Iris pigment epithelial cell (primary cell): Measurements from ENCODE around the gene WFDC2.

Experiments used
- DNase-seq: peaks from one replicate; pipeline ENCODE4 v3.0.0-alpha.2; 2011; ENCODE audit warnings: low read depth

The WFDC2 gene

DNA sequence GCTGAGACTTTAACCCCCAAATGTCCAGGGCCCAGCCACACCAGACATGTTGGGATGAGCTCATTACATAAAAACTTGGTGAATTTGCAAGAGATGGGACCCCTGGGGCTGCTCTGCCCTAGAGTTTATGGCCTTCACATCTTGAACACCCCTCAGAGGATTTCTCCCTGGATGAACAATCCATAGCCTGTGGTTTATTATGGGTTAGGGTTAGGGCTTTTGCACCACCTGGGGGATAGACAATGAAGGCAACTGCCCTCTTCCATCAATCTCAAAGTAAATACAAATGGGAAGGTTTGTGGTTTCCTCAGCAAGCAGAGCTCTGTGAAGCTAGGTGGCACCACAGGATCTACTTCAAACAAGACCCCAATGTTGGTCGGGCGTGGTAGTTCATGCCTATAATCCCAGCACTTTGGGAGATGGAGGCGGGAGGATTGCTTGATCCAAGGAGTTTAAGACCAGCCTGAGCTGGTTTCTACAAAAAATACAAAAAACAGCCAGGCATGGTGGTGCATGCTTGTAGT lies 28.5 kb downstream of the WFDC2 start:
- no peak for DNase-seq

DNA sequence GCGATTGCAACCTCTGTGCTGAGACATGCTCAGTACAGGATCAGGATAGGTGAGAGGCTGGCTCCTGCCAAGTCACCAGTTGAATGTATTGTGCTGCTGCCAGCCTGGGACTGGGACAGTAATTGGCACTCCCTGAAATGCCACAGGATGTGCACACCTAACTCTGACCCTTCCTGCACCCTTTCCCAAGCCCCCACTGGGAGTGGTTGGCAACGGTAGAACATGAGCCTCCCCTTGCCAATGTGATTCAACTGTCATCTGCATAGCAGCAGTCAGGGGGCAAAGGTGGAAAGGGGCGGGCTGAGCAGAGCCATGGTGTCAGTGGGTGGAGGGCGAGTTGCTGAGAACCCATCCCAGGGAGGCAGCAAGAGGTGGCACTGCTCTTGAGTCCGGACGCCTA lies 30.5 kb downstream of the WFDC2 start:
- DNase-seq, result no peak

DNA sequence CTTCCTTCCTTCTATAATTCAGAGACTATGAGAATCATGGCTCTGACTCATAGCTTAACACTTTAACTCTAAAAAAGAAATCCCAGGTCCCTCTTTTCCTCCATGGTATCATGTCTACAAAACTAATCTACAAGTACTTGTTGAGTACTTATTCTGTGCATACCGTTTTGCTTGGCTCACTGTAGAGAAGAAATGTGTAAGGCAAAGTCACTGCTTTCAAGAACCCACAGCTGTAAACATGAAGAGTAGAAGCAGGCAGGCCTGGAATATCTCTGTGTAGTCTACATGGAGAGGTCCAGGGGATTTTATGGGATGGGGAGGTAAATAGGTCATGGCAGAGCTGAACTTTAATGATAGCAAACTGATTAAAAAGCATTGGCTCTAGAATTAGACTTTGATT lies 32.0 kb downstream of the WFDC2 start:
- DNase-seq, result no peak

DNA sequence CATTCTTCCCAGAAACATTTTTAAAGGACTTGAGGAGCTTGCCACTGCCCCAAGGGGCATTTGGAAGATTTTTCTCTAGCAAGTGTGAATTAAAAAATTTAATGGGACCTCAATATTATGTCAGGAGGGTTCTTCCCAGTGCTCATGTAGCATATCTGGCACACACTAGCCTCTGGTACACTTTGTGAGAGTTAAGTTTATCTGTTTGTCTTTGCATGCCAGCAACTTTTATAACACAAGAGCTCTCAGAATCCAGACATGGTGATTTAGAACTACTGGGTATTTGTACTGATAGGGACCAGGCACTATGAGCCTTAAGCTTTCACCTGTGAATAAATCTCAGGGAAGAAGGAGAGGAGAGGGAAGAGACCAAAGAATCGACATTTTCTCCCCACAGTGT lies 33.0 kb downstream of the WFDC2 start:
- no peak for DNase-seq

DNA sequence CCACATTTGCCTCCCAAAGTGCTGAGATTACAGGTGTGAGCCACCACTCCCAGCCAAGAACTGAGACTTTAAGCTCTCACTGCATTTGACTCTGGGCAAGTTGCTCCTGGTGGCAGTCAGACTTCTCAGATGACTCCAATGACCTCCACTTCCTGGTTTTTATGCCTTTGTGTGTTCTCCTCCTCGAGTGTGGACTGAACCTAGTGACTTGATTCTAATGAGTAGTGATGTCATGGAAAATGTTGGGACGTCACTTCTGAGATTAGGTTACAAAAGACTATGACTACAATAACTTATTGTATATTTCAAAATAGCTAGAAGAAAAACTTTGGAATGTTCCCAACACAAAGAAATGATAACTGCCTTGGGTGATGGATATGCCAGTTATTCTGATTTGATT lies 33.9 kb downstream of the WFDC2 start:
- no peak for DNase-seq

DNA sequence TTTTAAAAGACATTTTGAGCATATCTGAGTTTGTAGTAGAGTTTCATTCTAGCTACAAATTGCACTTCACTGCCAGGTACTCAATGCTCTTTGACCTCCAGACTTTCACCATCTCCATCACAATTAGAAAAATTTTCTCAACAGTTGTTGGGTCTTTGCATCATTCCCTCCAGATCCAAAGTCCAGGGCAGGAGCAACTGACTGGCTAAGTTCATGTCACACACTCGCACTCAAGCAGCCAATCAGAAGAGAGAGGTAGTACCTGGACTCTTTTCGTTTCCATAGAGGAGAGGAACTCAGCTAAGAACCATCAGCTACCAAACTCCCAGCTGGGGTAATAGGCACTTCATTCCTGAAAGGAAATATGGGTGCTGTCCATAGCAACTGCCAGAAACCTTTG lies 36.8 kb downstream of the WFDC2 start:
- DNase-seq, result no peak

DNA sequence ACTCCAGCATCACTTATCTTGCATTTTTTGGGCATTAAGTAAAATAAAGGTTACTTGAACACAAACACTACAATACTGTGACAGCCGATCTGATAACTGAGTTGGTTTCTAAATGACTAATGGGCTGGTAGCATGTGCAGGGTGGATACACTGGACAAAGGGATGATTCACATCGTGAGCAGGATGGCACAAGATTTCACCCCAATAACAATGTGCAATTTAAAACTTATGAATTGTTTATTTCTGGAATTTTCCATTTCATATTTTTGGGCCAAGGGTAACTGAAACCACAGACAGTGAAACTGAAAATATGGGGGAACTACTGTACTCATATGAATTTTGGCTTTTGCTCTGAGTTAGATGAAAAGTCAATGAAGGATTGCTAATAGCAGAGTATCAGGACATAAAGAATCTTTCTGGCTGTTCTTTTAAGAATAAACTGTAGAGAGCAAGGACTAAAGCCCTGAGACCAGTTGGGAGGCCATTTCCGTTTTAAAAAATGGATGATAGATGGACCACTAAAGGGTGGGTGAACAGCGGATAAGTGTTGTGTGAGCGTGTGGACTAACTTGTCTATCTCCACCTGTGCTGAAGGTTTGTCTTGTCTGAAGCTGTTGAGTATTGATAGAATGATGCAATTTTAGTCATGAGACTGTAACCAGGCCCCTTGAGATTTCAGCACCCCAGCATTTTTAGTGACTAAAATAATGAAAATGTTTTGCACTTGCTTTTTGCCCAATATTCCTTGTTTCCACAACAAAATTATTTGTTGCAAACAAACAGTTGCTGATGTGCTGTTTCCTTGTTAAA lies 37.7 kb downstream of the WFDC2 start:
- DNase-seq, result no peak

DNA sequence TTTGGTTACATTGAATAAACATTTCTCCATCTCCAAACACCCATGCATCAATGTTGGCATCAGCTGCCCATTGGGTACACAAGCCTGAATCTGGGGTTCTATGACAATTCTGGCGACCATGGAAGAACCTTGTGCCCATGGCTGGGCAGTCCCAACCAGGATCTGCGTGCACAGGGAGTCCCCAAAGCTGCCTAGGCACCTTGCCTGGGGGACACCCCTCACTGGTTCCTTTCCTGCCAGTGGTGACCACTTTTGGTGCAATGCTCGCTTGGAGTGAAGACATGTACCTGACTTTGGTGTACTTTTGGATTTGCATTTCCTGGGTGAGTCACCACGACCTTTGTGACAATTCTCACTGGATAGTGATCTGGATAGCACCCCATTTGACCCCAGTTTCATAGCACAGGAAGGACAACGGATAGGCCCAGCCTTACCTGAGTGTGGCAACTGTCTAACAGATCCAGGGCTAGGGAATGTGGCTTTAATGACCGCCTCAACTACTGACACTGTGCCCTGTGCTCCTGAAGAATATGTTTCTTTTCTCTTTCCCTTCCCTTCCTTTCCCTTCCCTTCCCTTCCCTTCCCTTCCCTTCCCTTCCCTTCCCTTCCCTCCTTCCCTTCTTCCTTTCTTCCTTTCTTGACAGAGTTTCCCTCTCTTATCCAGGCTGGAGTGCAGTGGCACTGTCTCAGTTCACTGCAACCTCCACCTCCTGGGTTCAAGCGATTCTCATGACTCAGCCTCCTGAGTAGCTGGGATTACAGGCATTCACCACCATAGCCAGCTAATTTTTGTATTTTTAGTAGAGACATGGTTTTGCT lies 38.7 kb downstream of the WFDC2 start:
- DNase-seq, result no peak

DNA sequence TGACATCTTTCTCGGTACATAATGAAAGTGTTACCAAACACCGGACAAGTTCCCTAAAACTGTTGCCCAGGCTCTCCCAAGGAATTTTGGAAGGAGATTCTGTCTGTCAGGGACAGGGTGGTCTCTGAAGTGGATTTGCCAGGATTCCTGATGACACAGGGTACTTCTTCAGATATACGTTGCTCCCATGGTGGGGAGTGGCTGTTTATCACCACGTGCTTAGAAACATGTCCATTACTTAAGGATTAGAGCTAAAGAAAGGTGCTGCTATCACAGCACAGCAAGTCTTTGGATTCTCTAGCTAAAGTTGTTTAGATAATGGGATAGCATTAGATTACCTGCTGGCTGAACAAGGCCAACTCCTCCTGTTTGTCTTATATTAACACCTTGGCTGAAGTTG lies 39.5 kb downstream of the WFDC2 start:
- DNase-seq, result no peak

DNA sequence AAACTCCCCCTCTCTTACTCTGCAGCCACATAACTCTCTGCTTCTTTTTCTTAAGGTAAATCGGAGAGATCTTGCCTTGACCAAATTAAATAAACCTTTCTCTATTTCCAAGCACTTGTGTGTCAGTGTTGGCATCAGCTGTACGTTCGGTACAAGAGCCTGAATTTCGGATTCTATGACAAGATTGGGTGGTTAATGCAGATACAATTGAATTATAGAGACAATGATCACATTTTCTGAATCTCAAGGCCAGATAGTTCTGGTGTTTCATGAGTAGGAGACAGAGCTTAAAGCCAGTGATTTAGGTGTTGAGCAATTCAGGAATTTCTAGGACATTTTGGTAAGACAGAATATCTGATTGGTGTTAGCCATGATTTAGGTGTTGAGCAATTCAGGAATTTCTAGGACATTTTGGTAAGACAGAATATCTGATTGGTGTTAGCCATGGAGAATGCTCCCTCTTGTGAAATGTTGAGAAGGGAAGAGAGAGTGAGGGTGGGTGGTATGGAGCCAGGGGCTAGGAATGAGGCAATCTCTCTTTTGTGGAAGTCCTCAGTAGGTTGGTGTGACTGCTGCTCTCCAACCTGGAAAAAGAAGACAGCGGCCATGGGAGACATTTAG lies 40.8 kb downstream of the WFDC2 start:
- DNase-seq, result peak; percentile 13

DNA sequence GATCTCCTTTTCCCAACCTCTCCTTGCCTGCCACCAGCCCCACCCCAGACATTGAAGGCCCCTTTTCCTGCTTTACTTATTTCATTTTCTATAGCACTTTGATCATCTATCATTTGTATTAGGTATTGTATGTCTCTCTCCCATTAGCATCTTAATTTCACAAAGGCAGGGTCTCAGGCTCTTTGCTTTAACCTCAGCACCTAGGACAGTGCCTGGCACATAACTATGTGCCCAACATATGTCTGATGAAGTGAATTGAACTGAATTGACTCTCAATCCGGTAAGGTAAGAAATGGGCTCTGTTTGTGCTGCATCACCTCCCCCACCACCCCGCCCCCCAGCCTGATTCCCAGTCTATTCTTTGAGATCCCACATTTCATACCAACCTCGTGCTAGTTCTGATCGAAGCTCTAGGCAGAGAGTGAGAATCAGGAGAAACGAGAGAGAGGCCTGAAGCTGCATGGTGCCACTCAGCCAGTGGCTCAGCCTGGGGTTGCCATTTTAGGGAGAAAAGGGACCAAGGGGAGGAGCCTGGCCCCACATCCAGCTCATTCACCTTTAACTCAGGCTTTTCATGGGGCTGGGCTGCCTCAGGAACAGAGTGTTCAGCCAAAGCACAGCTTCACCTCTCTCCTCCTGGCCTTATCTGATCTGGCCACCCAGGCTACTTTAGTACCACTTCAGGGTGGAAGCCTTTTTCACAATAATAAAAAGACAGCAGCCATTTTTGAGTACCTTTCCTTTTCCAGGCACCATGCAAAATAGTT lies 45.8 kb downstream of the WFDC2 start, which contains the start of gene SPINT3:
SPINT3 (minus strand) TSS at position 476 of the 767 bp plus-strand sequence; CDS start at position 462, 14 bp downstream.
- DNase-seq, result no peak

DNA sequence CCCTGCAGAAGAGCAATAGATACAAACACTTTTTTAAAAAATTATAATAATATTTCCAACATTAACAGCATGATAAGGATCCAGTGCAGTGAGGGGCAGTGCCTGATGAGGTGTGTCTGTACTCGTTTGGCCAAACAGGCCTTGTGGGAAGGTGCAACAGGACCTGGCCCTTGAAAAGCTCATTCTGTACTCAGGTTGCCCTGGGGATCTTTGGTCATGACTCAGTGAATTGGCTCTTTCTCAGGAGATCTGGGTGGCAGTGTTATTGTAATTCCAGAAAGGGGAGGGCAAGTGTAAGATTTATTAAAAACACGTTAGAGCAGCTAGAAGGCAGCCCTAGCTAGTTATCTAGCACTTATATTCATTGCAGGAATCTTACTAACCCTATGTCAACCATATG lies 48.7 kb downstream of the WFDC2 start:
- no peak for DNase-seq

DNA sequence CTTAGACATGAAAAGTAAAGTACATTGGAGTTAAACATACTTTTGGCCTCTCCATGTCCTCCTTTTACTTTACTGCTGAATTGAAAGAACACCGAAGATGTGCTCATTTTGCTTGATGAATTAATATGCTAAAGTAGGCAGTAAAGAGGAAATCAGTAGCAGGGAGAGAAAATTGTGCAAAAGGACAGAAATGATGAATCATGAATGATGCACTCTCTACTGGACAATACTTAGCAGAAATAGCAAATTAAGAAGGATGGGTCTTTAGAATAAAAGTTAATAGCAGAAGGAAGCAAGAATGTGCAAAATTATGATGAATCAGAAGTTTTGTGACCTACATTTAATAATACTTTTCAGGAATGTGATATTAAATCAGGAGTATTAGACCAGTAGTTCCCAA lies 54.3 kb downstream of the WFDC2 start:
- DNase-seq, result no peak

DNA sequence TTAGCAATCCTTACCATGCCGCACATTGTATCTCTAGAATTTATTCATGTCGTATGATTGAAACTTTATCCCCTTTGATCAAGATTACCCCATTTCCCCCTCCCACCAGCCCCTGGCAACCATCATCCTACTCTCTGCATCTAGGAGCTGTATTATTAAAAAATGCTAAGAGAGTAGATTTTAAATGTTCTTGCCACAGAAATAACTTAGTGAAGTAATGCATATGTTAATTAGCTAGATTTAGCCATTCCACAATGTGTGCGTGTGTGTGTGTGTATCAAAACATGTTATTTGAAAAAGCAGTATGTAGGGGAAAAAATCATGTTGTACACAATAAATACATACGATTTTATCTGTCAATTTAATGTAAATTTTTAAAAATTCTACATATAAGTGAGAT lies 57.7 kb downstream of the WFDC2 start:
- no peak for DNase-seq
